NCI-H146 treated with DMSO at 0.1 percent for 48 hours (cell line): ENCODE measurements around the gene HAS3.

Experiments
- DNase-seq: peaks from one replicate; lab custom pipeline; 2025; ENCODE audit not compliant: unreplicated experiment; lab: John Stamatoyannopoulos, UW

HAS3 gene

GRCh38 chr16:69089091-69089910 lies 16.2 kb upstream of the HAS3 start:
- DNase-seq: no peak

GRCh38 chr16:69093974-69094373 lies 11.5 kb upstream of the HAS3 start:
- DNase-seq: peak; percentile 40

GRCh38 chr16:69094501-69094900 lies 11.0 kb upstream of the HAS3 start:
- DNase-seq: no peak

DNA sequence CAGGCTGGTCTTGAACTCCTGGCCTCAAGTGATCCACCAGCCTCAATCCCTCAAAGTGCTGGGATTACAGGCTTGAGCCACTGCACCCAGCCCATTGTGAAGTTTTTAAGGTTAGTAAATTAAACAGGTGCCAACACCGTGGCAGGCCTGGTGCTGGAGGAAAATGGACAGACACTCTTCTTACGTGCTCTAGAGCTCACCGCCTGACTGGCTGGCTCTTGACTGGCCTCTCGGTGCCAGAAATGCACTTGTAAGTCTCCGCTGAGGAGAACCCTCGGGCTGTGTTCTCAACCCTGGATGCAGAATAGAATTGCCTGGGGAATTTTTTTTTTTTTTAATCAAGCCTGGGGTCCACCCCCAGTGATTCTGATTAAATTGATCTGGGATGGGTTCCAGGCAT lies 10.3 kb upstream of the HAS3 start:
- no peak for DNase-seq

- DNase-seq: peak; percentile 26
These were observed 5.3 kb upstream of the HAS3 start for GRCh38 chr16:69100071-69100691.

GRCh38 chr16:69106491-69107315 lies 1.2 kb downstream of the HAS3 start:
- DNase-seq: peak; percentile 5

DNA sequence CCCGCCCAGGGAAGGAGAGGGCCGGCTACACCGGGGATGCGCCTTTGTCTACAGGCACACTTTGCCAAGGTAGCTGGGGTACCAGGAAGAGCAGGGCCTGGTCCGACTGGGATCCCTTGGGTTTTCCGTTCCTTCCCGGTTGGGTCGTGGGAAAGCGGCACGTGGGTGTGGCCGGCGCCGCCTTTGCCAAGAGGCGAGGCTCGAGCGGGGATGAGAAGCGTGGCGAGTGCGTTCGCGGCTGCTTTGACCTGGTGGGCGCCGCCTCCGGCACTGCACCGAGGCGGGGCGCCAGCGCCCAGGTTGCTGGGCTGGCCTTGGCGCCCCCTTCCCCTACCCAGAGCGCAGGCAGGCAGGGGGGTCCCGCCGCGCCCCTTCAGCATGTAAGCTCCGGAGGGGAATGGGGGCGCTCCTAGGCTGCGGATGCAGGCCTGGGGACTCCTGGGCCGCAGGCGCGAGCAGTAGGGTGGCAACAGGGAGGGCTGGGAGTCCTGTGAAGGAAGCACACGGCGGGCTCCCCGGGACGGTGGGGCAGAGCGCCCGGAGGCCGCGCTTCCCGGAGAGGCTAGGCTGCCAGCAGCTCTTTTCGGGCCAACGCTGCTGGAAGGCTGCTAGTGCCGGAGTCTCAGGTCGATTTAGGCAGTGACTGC lies 2.0 kb downstream of the HAS3 start:
- DNase-seq: no peak

GRCh38 chr16:69108064-69108904 lies 2.8 kb downstream of the HAS3 start:
- DNase-seq: no peak

- no peak for DNase-seq
These were observed 3.4 kb downstream of the HAS3 start for GRCh38 chr16:69108905-69109252.

- DNase-seq: no peak
These were observed 4.2 kb downstream of the HAS3 start for GRCh38 chr16:69109486-69110270.

DNA sequence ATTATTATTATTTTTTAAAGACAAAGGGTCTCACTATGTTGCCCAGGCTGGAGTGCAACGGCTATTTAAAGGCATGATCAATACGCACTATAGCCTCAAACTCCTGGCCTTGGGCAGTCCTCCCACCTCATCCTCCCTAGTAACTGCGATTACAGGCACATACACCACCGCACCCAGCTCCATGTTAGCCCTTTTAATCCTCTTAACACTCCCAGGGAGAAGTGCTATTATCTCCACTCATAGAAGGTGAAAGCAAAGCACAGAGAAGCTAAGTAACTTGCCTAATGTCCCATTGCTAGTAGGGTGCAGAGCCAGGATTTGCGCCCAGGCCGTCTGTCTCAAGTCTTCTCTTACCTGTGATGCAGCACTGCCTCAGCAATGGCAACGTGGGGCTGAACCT lies 5.0 kb downstream of the HAS3 start:
- DNase-seq: no peak

GRCh38 chr16:69111216-69111875 lies 5.9 kb downstream of the HAS3 start:
- DNase-seq: no peak

GRCh38 chr16:69111876-69112230 lies 6.4 kb downstream of the HAS3 start:
- DNase-seq: no peak

- no peak for DNase-seq
These were observed 7.1 kb downstream of the HAS3 start for GRCh38 chr16:69112285-69113129.

GRCh38 chr16:69113216-69113615 lies 7.8 kb downstream of the HAS3 start:
- no peak for DNase-seq

- DNase-seq: no peak
These were observed 9.0 kb downstream of the HAS3 start for GRCh38 chr16:69114346-69114975.

GRCh38 chr16:69114976-69115355 lies 9.5 kb downstream of the HAS3 start:
- DNase-seq: no peak

- DNase-seq: no peak
These were observed 9.9 kb downstream of the HAS3 start for GRCh38 chr16:69115361-69115760.
